Fibroblast of lung (primary cell): Measurements from ENCODE around the gene EYA3.

ENCODE experiments used
- CTCF ChIP-seq, 2 donors: IDR thresholded peaks in 1 of 2; conservative IDR thresholded peaks in 1 of 2; 1 replicate in 1 of 2; 2 replicates in 1 of 2; pipeline ENCODE4 v1.5.1; 2011 to 2012; ENCODE audit warnings: low read length in 2 of 2, control low read depth in 1 of 2, inconsistent platforms in 1 of 2, low read depth in 1 of 2, mild to moderate bottlenecking in 1 of 2
- EZH2 ChIP-seq: IDR thresholded peaks from 2 replicates; pipeline ENCODE4 v1.5.1; 2012; ENCODE audit warnings: low read length, control low read depth, mild to moderate bottlenecking; ENCODE audit errors: missing control alignments

- no peak for TF ChIP-seq EZH2
- no peak for TF ChIP-seq CTCF (conservative IDR thresholded peaks at IDR 0.05 in 1 of 2, IDR thresholded peaks at IDR 0.05 in 1 of 2; ENCODE audit: low read depth in 1 of 2, low read length in 2 of 2)
Measured at GRCh38 chr1:28071813-28072212, 16.6 kb downstream of the EYA3 start.
